ENCODE measurements around the gene DNAJC5. TPM values are rescaled to one million over a fixed set of nuclear protein-coding genes. Genes with fewer than 3 reads are reported as not detected.

The DNAJC5 gene
- total and polyA plus RNA-seq, 4 donors: 25.1 to 64.5 (median 37.3) TPM

DNA sequence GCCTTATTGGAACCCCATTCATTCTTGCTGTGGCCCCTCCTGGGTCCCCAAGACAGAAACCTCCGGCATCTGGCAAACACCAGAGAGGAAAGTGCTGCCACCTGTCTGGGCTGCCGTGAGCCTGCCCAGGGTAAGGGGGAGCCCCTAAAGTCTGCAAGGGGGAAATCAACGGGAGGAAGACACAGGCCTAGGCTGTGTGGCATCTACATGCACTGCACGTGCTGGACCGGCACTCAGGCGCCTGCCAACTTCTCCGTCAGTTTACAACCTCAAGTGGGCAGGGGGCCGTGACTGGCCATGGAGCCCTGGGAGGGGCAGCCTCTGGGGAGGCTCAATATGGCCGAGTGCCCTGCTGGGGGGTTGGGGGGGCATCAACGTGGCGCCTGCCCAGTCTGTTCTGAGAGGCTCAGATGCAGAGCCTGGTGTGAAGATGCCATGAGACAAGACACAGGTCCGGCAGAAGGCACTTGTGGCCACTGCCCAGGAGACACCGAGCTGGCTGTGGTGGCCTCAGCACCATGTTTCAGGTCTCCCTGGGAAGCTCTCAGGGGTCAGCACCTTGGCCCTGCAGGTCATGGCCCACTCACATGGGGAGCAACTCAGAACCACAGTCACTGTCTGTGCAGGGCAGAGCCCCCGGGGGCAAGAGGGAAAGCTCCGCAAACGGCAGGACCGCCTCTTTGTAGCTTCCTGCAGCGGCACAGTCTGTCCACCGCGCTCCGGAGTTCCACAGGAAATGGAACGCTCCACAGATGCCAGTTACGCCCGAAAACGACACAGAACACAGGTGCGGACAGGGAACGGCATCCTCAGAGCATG, 52.9 kb downstream of the DNAJC5 start:
- TF ChIP-seq, protein P1, sequence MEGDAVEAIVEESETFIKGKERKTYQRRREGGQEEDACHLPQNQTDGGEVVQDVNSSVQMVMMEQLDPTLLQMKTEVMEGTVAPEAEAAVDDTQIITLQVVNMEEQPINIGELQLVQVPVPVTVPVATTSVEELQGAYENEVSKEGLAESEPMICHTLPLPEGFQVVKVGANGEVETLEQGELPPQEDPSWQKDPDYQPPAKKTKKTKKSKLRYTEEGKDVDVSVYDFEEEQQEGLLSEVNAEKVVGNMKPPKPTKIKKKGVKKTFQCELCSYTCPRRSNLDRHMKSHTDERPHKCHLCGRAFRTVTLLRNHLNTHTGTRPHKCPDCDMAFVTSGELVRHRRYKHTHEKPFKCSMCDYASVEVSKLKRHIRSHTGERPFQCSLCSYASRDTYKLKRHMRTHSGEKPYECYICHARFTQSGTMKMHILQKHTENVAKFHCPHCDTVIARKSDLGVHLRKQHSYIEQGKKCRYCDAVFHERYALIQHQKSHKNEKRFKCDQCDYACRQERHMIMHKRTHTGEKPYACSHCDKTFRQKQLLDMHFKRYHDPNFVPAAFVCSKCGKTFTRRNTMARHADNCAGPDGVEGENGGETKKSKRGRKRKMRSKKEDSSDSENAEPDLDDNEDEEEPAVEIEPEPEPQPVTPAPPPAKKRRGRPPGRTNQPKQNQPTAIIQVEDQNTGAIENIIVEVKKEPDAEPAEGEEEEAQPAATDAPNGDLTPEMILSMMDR (IDR thresholded peaks at IDR 0.05; ENCODE audit: control extremely low read depth, extremely low read depth): no peak
- peak in 1 of 3 donors; percentile 27 for DNase-seq
- 39 to 42% methylated on average over 27 of the region's 27 CpGs for WGBS, 2 donors
- H3K9me3 ChIP-seq (ENCODE audit: control insufficient read depth in 4 of 4, insufficient read depth in 3 of 4, low read length in 3 of 4): no peaks in the 10 kb centered on the region
- peak overlapping the region; percentile 24 to 92 for H3K27ac ChIP-seq (ENCODE audit: low read depth in 1 of 2, low read length in 1 of 2)
- H3K9ac ChIP-seq (ENCODE audit: insufficient read depth in 1 of 2, low read length in 2 of 2): no peak overlapping the region
- no peaks in the 10 kb centered on the region for H3K27me3 ChIP-seq (ENCODE audit: control insufficient read depth in 3 of 3, insufficient read depth in 3 of 3, low read length in 2 of 3)
- no peak overlapping the region for H3K4me3 ChIP-seq
- peaks cover 7 to 34% (median 11%) of the 10 kb centered on the region in 4 donors for H3K36me3 ChIP-seq (ENCODE audit: control insufficient read depth in 4 of 4, insufficient read depth in 4 of 4, low read length in 4 of 4)
- ATAC-seq (ENCODE audit: insufficient read depth, low FRiP score): no peak
- peaks cover 4 to 51% (median 7%) of the 10 kb centered on the region in 5 donors for H3K4me1 ChIP-seq (ENCODE audit: control insufficient read depth in 5 of 5, insufficient read depth in 5 of 5, low read length in 5 of 5)

DNA sequence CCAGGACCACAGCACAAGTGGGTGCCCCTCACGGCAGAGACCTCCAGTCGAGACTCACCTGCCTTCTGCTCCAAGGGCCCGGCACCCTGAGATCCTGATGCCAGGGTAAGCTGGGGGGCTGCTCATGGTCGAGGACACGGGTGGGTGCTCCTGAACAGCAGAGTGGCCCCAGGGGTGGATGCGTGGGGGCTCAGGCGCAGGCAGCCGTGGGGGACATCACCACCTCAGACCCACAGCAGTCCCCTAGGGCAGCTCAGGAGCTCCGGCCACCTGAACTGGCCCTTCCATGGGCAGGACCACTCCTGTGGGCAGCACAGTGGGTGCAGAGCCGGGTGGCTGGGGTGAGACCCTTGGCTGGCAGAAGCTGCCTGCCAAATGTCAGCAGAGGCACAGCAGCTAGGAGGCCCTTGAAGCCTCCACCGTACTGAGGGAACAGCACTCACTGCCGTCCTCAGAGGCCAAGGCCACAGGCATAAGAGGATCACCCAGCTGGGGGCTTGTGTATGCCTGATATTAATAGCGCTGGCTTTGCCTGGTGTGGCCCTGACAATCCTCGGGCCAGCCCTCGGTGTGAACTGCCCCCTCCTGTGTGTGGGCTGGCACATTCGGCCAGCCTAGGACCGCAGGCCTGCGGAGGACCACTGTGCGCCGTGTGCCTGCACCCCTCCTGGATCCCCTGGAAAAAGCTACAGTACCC, 55.9 kb downstream of the DNAJC5 start:
- DNase-seq: no peak
- WGBS, 2 donors: 78 to 86% methylated on average over 20 of the region's 20 CpGs
- Histone ChIP-seq H3K27ac (ENCODE audit: low read depth in 1 of 2, low read length in 1 of 2) (peak overlapping the region; percentile 68 to 71), H3K4me1 (ENCODE audit: control insufficient read depth in 5 of 5, insufficient read depth in 5 of 5, low read length in 5 of 5) (peaks cover 4 to 55% (median 19%) of the 10 kb centered on the region in 5 donors), H3K9me3 (ENCODE audit: control insufficient read depth in 4 of 4, insufficient read depth in 3 of 4, low read length in 3 of 4) (no peaks in the 10 kb centered on the region), H3K9ac (ENCODE audit: insufficient read depth in 1 of 2, low read length in 2 of 2) (peak overlapping the region in 1 of 2 donors; percentile 19), H3K36me3 (ENCODE audit: control insufficient read depth in 4 of 4, insufficient read depth in 4 of 4, low read length in 4 of 4) (peaks cover 0 to 6% (median 1%) of the 10 kb centered on the region in 4 donors), H3K27me3 (ENCODE audit: control insufficient read depth in 3 of 3, insufficient read depth in 3 of 3, low read length in 2 of 3) (no peaks in the 10 kb centered on the region), H3K4me3 (no peak overlapping the region)
- no peak for ATAC-seq (ENCODE audit: insufficient read depth, low FRiP score)
- TF ChIP-seq, protein P1 (IDR thresholded peaks at IDR 0.05; ENCODE audit: control extremely low read depth, extremely low read depth): no peak

DNA sequence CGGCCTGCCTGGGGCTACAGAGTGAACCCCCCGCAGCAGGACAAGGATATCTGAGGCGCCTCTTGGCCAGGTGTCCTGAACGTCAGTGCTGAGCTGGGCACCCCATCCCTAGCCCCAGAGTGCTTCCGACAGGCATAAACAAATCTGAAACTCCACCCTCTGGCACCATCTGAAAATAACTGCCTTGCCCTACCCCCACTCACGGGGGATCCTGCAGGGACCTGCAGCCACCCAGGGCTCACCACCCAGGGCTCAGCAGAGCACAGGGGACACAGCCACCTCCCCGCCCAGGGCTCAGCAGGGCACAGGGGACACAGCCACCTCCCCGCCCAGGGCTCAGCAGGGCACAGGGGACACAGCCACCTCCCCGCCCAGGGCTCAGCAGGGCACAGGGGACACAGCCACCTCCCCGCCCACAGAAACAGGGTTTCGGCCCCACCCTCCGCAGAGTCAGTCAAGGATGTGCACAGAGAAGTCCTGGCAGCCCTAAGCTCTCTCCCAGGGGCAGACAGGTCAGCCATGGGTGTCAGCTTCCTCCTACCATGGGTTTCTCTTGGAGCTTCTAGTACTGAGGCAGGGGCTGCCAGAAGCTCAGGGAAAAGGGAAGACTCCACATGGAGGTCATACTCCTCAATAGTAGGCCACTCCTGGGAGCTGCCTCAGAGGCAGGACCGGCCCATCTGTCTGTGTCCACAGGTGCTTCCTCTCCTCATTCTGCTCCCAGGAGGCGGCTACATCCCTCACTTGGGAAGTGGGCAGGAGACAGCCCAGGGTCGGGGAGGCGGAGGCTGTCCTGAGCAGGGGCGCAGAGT, 56.7 kb downstream of the DNAJC5 start:
- Histone ChIP-seq H3K9ac (ENCODE audit: insufficient read depth in 1 of 2, low read length in 2 of 2) (no peak overlapping the region), H3K4me3 (no peak overlapping the region), H3K9me3 (ENCODE audit: control insufficient read depth in 4 of 4, insufficient read depth in 3 of 4, low read length in 3 of 4) (no peaks in the 10 kb centered on the region), H3K27ac (ENCODE audit: low read depth in 1 of 2, low read length in 1 of 2) (peak overlapping the region; percentile 68 to 71), H3K4me1 (ENCODE audit: control insufficient read depth in 5 of 5, insufficient read depth in 5 of 5, low read length in 5 of 5) (peaks cover 4 to 55% (median 19%) of the 10 kb centered on the region in 5 donors), H3K27me3 (ENCODE audit: control insufficient read depth in 3 of 3, insufficient read depth in 3 of 3, low read length in 2 of 3) (no peaks in the 10 kb centered on the region), H3K36me3 (ENCODE audit: control insufficient read depth in 4 of 4, insufficient read depth in 4 of 4, low read length in 4 of 4) (peaks cover 0 to 5% (median 0%) of the 10 kb centered on the region in 4 donors)
- DNase-seq (no peak), ATAC-seq (ENCODE audit: insufficient read depth, low FRiP score) (no peak)
- 71 to 81% methylated on average over 17 of the region's 17 CpGs for WGBS, 2 donors
- TF ChIP-seq, protein P1 (IDR thresholded peaks at IDR 0.05; ENCODE audit: control extremely low read depth, extremely low read depth): no peak
